ENCODE results near the gene TMEM229B.
A peak's percentile ranks its signal among the peaks of the same experiment; 100 is the strongest.

TMEM229B gene

DNA sequence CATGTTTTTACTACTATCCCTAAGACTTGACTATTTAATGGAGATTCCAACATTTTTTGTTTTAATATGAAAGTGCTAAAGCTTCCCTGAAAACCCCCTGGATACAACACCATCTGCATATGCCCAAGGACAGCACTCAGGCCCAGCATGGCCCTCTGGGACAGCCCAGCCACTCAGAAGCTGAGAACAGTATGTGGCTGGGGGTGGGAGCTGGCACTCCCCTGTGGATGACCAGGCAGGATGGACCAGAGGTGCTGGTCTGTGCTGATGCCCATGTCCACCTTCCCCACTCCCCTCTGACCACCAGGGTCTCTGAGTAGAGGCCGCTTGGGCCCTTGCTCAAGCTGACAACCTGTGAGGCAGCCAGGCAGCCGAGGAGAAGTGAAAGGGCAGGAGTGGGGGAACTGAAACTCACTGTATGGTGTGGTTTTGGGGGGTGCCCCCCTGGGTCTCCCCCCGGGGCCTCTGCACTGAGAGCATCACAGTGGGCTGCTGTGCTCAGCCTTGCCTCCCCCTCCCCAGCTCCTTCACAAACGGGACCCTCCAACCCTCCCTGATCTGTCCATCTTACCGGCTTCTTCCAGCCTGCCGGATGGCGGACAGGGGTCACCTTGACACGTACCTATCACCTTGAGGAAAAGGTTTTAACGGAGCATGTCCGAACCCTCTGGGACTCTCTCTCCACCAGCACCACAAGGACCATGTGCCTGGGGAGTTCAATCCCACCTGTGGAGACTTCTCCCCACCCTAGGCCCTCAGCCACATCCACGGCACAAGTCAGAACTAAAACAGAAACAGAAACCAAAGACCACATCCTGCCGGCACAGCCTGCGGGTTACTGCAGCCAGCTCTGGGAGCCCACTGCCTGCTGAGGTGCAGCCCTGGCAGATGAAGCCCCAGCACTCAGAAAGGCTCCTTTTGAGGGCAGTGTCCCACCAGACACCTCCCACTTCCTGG lies at the start of gene TMEM229B:
TSS of gene TMEM229B (minus strand) at position 785 of the 957 bp plus-strand sequence. CDS start 14,798 bp downstream, outside the sequence.
- peak; percentile 39 to 51 for DNase-seq (ENCODE audit: low read depth in 1 of 2, low spot score in 1 of 2)

DNA sequence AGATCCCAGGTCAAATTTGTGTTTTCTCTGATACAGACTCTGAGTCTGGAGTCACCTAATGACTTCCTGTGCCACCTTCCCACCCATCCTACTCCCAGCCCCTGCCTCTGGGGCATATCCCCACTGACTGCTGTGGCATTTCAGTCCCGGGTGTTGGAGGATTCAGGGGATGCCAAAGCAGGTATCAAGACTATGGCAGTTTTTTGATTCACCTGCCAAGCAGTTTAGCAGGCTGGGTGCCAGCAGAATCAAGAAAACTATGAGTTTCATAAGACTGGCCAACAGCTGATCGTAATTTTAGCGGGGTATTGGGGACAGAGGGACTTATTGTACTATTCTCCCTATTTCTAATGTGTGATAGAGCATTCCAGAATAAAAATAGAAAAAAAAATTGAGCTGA lies 49.2 kb upstream of the TMEM229B start:
- no peak for DNase-seq (ENCODE audit: low read depth in 1 of 2, low spot score in 1 of 2)

DNA sequence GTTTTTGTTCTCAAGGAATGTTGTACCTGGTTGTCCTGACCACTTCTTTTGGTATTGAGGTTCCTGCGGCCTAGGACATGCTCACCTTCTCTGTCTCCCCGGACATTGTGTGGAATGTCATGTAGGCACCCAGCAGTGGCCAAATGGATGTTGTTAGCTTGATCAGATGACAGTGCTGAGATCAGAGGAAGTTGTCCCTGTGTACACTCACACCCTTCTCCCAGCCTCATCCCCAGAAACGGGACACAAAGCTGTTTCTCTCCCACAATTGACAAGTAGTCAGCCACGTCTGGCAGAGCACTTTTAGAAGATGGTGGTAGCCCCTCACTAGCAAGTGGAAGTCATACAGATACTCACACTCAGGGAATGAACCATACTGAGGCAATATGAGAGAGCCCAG lies 47.6 kb upstream of the TMEM229B start:
- no peak for DNase-seq (ENCODE audit: low read depth in 1 of 2, low spot score in 1 of 2)

DNA sequence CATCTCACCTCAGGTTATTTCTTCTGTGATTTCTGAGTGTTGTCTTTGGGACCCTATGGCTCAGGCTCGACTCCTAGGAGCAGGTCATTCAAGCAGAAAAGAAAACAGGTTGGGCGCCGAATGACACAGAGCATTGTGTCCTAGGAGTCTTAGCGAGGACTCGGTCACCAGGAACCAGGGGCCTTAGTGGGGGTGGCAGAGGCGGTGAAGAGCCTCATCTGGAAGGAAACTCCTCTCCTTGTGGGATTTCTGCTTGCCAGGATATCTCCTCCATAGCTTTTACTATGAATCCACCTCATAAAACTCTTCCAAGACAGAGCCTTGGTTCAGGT lies 45.2 kb upstream of the TMEM229B start:
- DNase-seq (ENCODE audit: low read depth in 1 of 2, low spot score in 1 of 2), result no peak

DNA sequence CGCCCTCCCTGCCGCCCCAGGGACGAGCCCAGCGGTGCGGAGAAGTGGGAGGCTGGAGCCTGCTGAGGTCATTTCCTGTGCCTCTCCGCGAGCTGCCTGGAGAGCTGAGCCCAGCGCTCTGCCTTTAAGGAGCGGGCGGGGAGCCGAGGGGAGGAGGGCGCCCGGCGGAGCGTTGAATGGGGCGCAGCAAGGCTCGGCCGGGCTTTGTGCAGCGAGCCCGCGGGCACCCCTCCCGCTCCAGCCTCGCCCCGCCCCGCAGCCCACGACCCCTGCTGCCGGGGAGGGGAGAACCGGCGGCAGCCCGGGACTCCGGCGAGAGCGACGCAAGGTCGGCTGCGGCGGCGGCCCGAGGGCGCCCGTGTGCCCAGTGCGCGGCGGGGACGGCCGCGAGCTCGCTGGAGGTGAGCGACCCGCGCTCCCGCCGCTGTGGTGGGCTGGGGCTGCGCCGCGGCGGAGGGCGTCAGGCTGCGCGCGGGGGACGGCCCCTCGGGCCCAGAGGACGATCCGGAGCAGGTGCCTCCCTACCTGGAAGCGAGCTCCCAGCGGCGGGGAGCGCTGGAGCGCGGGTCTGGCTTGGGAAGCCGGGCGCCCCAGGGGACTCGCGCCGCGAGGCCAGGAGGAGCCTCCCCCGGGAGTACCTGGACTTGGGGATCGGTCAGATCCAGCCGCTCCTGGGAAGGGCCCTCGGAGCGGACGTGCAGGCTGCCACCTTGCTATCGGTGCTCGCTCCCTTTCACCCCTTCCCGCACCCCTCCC lies 44.7 kb upstream of the TMEM229B start, which contains the start of gene PLEKHH1:
TSS of gene PLEKHH1 (plus strand) at position 293 of the 756 bp plus-strand sequence. CDS start 8,578 bp downstream, outside the sequence.
- DNase-seq (ENCODE audit: low read depth in 1 of 2, low spot score in 1 of 2), result peak in 1 of 2 donors; percentile 20

DNA sequence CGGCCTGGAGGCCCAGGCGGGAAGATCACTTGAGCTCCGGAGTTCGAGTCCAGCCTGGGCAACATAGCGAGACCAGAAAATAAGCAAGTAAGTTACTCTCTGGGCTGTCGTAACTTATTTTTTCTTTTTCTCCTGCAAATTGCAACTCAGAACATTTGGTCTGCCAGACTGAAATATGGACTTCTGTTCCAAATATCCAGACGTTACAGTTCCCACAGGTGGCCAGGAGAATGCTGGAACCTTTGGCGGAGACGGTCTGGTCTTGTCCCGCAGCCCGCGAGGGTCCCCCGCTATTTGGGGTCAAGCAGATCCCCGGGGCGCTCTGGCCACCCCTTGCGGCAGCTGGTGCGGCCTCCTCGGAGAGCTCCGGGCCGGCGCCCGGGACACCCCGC lies 44.1 kb upstream of the TMEM229B start:
- no peak for DNase-seq (ENCODE audit: low read depth in 1 of 2, low spot score in 1 of 2)

DNA sequence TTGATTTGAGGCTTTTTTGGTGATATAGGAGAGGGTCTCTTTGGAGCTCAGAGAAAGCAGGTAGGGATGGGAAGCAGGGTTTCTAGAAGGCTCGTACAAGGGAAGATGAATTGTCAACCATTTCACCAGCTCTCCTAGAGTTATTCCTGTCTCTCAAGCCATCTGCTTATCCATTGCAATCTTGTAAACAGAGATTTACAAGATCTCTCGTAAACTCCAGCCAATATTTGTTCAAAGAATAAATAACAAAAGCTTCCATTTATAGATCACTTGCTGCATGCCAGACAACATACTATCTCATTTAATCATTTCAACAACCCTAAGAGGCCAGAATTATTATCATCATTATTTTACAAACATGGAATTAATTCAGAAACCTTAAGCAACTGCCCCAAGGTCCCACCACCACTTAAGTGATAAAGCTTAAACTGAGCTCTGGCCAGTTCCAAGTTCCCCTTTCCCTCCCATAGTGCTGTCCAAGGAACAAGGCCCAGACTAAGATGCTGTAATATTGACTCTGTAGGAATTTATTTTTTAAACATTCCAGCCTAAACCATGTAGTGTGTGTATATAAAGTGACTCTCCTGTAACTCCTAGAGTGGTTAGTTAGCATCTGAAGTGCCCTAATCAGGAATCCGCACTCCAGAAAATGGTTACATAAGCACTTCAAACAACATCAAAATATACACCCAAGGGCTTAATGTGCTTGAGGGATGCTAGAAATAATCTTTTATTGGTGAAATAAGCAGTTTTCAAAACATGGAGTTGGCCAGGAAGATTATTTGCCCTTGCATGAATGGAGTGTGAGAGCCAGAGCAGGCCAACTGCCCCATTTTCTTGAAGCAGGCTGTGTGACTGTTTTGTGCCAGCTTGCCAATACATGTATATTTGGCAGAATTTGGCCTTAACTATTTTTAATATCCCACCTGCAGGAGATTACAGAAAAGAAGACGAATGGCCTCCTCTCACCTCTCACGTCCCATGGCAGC lies 41.7 kb upstream of the TMEM229B start:
- DNase-seq (ENCODE audit: low read depth in 1 of 2, low spot score in 1 of 2), result no peak

DNA sequence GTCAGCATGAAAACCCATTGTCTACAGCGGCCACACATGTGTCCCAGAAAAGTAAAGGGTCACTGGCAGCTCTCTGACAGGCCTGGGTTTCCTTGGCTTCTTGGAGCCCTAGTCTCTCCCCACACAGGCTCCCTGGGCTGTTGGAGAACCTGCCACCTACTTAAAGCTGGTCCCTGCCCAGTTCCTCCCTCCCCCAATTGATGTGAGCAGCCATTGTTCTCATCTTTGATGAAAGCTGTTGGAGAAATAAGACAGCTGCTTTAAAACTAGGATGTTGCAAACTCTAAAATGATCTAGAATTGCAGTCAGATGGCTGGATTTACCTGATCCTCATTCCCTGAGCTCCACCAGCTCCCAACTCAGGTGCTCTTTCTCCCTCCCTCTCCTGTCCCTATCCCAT lies 39.8 kb upstream of the TMEM229B start:
- no peak for DNase-seq (ENCODE audit: low read depth in 1 of 2, low spot score in 1 of 2)

DNA sequence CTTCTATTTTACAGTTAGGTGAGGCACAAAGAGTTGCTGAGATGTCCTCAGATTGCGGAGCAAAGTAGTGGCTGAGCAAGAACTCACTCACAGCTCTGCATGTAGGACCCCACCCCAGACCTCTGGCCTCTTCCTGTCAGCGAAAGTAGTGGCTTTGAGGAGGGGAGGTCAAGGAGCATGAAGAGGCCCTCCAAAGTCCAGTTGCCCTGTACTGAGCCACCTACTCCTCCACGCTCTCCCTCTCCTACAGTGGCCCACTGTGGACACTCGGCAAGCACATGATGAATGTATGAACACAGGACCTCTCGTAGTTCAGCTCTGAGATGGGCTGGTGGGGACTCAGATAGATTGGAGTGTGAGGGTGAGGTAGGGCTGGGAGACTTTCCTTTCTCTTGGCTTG lies 39.2 kb upstream of the TMEM229B start:
- DNase-seq (ENCODE audit: low read depth in 1 of 2, low spot score in 1 of 2), result no peak

DNA sequence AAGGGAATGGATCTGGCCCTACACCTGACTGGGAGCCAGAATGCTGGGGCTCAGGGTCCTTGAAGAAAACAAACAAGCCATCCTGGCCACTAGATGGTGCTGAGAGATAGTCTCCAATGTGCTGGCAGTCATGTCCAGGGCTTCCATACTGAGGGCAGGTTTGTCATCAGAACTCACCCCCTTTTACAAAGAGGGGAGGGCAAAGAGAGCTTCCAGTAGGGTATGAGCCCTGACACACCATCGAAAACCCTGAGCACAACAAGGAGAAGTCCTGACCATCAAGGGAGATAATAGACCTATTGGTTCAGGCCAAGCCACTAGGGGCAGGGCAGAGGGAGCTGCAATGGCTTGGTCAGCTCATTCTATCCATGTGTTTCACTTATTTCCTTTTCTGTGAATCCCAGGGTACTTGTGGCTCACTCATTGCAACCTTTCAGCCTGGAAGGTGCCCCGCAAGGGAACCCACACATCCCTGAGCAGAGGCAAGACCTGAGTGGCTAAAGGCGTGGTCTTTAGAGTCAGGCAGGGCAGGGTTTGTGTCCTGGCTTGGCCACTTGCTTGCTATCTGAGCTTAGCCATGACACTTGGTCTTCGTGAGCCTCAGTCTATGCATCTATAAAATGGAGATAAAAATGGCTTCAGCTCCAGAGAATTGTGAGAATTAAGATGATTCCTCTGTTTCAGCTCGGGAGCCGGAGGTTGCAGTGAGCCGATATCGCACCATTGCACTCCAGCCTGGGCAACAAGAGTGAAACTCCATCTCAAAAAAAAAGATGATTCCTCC lies 38.3 kb upstream of the TMEM229B start:
- DNase-seq (ENCODE audit: low read depth in 1 of 2, low spot score in 1 of 2), result no peak

DNA sequence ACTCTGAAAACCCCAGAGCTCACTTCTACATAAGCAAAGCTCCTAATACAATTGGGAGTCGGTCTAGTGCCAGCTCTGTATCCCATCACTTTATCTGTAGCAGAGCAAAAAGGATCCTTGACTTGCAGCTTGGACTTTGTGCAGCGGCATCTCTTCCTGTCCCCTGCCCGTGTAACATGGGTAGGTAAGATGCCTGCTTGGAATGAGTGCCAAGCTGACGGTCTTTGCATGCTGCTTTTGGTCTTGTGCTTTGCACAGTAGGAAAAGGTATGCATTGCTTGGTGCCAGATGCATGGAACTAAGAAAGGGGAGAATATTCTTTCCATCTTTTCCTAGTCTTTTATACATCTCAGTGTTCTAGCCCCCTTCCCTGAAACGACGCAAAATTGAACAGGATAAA lies 37.7 kb upstream of the TMEM229B start:
- DNase-seq (ENCODE audit: low read depth in 1 of 2, low spot score in 1 of 2), result no peak

DNA sequence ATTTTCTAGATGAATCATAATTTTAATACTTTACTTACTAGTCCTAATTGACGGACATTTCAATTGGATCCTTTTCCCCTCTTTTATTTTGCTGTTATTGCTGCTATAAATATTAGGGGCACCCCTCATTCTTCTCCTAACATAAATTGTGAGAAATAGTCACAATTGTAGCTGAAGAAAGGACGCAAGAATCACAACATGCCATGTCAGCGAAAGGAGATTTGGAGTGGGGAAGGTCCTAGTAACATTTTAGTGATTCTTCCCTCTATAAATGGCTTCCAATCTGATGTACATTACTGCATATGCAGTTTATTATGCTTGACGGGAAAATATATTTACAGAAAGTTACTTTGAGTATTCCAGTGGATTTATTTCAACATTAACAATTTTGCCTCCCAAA lies 36.9 kb upstream of the TMEM229B start:
- DNase-seq (ENCODE audit: low read depth in 1 of 2, low spot score in 1 of 2), result no peak

DNA sequence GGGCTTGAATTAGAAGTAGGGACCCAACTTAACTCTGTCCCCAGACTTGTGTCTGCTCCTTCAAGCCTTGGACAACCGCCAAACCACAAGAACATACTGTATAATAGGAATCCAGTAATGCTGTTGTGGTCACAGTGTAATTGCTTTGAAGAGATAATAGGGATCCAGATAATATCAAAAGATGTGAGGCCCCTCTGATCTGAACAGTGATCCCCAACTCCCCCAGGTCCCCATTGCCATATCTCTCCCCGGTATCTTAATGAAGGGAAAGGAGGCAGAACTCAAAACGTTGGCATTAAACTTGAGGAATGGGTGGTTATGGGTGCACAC lies 36.1 kb upstream of the TMEM229B start:
- no peak for DNase-seq (ENCODE audit: low read depth in 1 of 2, low spot score in 1 of 2)

DNA sequence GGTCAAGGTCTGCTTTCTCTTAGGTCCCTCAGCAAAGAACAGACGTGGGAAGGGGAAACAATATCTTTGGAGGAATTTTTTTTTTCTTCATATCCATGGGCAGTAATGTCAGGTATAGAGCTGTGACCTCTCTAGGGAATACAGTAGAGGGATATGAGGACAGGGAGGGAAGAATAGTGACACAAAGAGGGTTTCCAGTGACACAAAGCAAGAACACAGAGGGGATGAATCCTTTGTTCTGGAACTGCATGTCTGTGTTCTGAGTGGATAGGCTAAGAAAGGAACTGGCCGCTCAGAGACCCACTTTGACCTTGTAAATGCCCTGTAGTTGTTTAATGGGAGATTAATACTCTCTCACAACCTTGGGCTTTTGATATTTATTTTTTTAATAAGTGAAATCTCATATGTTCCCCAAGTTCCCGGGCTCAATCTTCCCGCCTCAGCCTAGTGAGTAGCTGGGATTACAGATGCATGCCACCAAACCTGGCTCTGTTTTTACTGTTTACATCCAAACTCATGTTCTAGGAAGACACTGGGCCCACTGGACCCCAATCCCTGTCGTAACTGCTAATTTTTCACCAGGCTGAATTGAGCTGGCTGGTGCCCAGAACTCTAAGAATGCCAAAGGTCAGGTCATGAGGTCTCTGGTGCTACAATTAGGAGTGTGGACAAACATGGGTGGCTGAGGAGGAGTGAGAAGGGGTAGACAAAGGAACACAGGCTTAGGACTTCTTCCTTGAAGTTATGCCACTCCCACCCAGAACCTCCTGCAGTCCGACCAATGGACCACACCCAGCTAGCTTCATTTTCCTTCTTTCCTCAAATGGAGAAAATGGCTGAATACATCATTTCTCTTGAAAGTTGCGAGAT lies 35.5 kb upstream of the TMEM229B start:
- DNase-seq (ENCODE audit: low read depth in 1 of 2, low spot score in 1 of 2), result no peak

DNA sequence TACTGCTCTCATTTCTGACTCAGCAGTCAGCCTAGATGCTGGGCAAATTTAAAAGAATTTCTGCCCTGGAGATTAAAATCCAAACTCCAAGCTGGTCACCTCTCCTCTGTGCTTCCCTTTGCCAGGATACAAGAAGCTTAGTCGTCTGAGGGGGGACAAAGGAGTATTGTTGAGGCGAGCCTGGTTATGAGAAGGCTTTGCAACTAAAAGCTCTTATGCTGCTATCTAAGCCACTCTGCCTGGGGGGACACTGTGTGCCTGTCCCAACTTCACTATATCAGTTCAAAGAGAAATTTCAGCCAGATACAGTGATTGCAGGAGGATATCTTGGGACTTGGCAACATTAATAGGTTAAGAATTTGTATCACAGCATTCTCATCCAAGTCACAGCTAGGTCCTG lies 33.7 kb upstream of the TMEM229B start:
- DNase-seq (ENCODE audit: low read depth in 1 of 2, low spot score in 1 of 2), result no peak

DNA sequence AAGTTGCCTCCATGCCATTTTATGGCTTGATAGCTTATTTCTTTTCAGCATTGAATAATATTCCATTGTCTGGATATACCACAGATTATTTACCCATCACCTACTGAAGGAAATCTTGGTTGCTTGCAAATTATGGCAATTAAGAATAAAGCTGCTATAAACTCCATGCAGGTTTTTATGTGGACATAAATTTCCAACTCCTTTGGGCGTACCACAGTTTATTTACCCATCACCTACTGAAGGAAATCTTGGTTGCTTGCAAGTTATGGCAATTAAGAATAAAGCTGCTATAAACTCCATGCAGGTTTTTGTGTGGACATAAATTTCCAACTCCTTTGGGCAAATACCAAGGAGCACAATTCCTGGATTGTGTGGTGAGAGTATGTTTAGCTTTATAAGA lies 32.0 kb upstream of the TMEM229B start:
- DNase-seq (ENCODE audit: low read depth in 1 of 2, low spot score in 1 of 2), result no peak

DNA sequence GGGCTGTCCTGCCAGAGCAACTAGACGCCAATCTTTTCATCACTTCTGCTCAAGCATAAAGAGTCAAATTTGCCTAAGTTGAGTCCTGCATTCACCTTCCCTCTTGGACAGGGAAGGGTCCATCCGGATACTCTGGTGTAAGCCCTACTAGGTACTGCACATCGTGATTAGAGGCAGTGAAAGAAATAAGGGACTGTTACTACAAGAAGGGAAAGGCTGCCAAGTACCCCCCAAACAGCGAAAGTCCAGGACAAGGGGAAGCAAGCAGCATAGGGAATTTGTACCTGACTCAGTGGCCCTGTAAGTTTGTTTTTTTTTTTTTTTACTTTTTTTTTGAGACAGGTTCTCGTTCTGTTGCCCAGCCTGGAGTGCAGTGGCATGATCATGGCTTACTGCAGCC lies 30.9 kb upstream of the TMEM229B start:
- DNase-seq (ENCODE audit: low read depth in 1 of 2, low spot score in 1 of 2), result no peak

DNA sequence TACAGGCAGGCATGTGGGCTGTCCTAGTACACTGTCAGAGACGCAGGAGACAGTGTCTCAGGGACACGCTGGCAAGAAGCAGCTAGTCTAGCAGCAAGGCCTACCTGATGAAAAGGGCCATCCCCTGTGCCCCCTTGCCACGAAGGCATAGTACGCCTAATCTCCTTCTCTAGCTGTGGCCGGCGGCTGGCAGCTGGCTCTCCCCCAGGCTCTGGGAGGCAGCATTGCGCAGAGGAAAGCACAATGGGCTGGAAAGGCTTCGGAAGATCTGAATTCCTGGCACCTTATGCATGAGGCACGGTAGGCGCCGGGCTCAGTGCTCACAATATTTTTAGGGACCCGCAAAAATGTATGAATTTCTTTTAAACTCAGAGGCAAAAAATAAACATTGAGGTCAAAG lies 28.6 kb upstream of the TMEM229B start:
- no peak for DNase-seq (ENCODE audit: low read depth in 1 of 2, low spot score in 1 of 2)

DNA sequence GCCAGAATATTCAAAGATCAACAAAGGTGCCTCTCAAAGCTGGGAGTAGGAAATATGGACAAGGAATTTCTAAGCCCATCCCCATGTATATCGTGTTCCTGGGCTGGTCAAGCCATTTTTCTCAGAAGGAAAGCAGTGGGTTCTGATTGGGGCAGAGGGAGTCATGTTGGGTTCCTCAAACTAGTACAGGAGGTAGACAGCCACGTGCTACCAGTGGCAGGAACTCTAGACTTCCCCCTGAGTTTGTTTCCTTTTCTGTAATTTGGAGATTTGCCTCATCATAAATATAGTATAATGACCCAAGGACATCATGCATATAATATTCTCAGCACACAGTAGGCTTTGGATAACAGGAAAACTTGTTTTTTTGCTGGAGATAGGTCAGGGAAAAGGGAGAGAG lies 28.2 kb upstream of the TMEM229B start:
- no peak for DNase-seq (ENCODE audit: low read depth in 1 of 2, low spot score in 1 of 2)
